Dendritic cell treated with granulocyte-macrophage colony-stimulating factor and Interleukin-4, amounts not matched to agents 40 ng/mL and 50 ng/mL, for 4 days (primary cell): ENCODE results near the gene EPM2AIP1.
"Not testable (repeated sequence)": the region's sequence is repeated elsewhere in the genome, so short reads cannot be mapped to it uniquely, and the experiment has no call there.

Experiments
- H3K27ac Mint-ChIP-seq: one replicate; pipeline ENCODE4 v1.8.0; 2022; ENCODE audit warnings: mild to moderate bottlenecking, mixed read lengths
- H3K27me3 Mint-ChIP-seq: one replicate; pipeline ENCODE4 v1.8.0; 2022; ENCODE audit warnings: mild to moderate bottlenecking, mixed read lengths
- H3K36me3 Mint-ChIP-seq: one replicate; pipeline ENCODE4 v1.8.0; 2022; ENCODE audit warnings: low read depth, mixed read lengths
- H3K4me1 Mint-ChIP-seq: one replicate; pipeline ENCODE4 v1.8.0; 2022; ENCODE audit warnings: low read depth, mixed read lengths
- H3K4me3 Mint-ChIP-seq: one replicate; pipeline ENCODE4 v1.8.0; 2022; ENCODE audit warnings: mild to moderate bottlenecking, moderate library complexity, mixed read lengths
- H3K9me3 Mint-ChIP-seq: one replicate; pipeline ENCODE4 v1.8.0; 2022; ENCODE audit warnings: mixed read lengths
- intact Hi-C: fragments of 100-400 bp; cut with micrococcal nuclease; formaldehyde crosslinking; loops from one replicate; pipeline ENCODE4 v1.15.0; 2022

EPM2AIP1 gene

GRCh38 chr3:36992806-36993325, at the start of gene EPM2AIP1:
EPM2AIP1 (minus strand) TSS chr3:36993131; CDS start chr3:36993077, 54 bp downstream.
- Mint-ChIP-seq H3K4me1 (peaks cover 24% of the 10 kb centered on the region), H3K27ac (no peak within 1 kb of the TSS)

DNA sequence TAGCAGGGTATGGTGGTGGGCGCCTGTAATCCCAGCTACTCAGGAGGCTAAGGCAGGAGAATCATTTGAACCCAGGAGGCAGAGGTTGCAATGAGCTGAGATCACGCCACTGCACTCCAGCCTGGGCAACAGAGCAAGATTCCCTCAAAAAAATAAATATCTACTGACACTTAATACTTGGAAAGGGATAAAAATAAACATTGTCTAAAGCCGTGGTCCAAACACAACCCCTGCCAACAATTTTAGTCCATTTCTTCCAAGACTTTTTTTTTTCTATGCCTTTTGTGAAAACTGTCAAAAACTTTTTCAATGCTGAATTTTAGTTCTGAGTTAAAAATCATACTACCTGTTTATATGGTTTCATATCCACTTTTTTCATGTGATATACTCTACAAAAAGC, 49.8 kb upstream of the EPM2AIP1 start:
- H3K4me1 Mint-ChIP-seq, H3K4me3 Mint-ChIP-seq, H3K27me3 Mint-ChIP-seq, H3K27ac Mint-ChIP-seq, H3K9me3 Mint-ChIP-seq, intact Hi-C loops: not testable (repeated sequence)
- H3K36me3 Mint-ChIP-seq = peaks cover 78% of the 10 kb centered on the region

More at GRCh38 chr3:36992806-36993325, at the start of gene EPM2AIP1:
- no peaks in the 10 kb centered on the region for H3K27me3 Mint-ChIP-seq
- intact Hi-C loops = loop anchor here (1.0 kb wide), 1 partner anchor 85 kb away; no protein-coding TSS in a partner anchor
- H3K9me3 Mint-ChIP-seq = no peaks in the 10 kb centered on the region
- H3K36me3 Mint-ChIP-seq = peaks cover 7% of the 10 kb centered on the region
- no peak within 1 kb of the TSS for H3K4me3 Mint-ChIP-seq

DNA sequence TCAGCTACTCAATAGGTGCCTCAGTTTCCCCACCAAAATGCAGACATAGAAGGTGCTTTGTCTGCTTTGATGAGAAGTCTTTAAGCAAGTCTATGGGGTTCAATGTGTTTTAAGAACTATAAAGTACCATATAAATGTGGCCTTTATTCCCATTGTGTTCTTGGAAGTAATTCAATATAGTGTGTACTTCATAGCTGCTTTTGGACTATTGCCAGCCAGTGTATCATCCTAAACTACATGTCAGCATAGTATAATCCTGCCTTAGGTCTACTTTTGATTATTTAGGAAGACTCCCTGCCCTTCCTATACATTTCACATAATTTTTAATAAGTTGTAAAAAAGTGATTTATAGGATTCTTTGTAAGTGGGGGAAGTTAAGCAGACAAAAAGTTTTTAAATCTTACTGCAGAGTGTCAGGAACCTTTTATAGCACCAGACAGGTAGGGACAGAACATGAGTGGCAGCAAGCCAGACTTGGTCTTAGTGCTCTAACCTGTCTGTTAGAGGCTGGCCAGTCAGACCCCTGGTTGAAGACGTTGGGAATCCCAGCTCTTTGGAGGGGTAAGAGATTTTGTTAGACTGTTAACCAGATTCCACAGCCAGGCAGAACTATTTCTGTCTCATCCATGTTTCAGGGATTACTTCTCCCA, 48.7 kb upstream of the EPM2AIP1 start:
- intact Hi-C loops = no loop called here
- H3K27ac Mint-ChIP-seq = no peak overlapping the region
- no peaks in the 10 kb centered on the region for H3K9me3 Mint-ChIP-seq
- H3K36me3 Mint-ChIP-seq = peaks cover 79% of the 10 kb centered on the region
- peaks cover 6% of the 10 kb centered on the region for H3K4me1 Mint-ChIP-seq
- H3K27me3 Mint-ChIP-seq = no peaks in the 10 kb centered on the region
- H3K4me3 Mint-ChIP-seq = no peak overlapping the region

- no peak overlapping the region for H3K27ac Mint-ChIP-seq
- H3K4me1 Mint-ChIP-seq = peaks cover 6% of the 10 kb centered on the region
- H3K27me3 Mint-ChIP-seq = no peaks in the 10 kb centered on the region
- intact Hi-C loops = no loop called here
- no peak overlapping the region for H3K4me3 Mint-ChIP-seq
- H3K9me3 Mint-ChIP-seq = peaks cover 11% of the 10 kb centered on the region
- H3K36me3 Mint-ChIP-seq = peaks cover 82% of the 10 kb centered on the region
These were observed 47.3 kb upstream of the EPM2AIP1 start for GRCh38 chr3:37040231-37040630.

DNA sequence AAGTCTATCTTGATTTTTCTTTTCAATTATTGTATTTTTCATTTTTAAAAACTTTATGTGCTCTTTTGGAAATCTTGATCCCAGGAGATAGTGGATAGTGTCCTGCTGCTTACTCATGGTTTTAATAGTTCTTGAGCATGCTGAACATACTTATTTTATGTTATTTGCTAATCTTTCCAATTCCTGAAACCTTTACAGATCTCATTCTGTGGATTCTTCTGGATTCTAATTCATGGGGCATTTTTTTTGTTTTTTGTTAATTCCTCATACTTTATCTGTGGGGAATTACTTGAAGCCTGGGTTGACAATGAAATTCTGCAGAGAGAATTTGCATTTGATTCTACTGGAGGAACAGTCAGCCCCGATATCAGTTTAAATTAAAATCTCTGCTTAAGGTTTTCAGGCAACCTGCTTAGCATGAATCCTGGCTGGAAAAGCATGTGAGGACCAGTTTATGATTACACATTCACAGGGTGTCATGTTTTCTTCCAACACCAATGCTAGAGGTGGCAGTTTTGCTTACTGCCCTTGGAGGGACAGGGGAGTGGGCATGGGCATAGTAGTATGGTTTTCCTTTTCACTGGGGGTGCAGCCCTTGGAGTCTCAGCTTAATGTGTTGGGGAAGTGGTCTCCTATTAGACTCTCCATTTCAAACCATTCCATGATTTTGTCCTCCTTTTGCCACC, 46.4 kb upstream of the EPM2AIP1 start:
- intact Hi-C loops = no loop called here
- Mint-ChIP-seq H3K36me3 (peaks cover 82% of the 10 kb centered on the region), H3K27ac (no peak overlapping the region), H3K4me3 (no peak overlapping the region), H3K4me1 (peaks cover 2% of the 10 kb centered on the region), H3K9me3 (peaks cover 11% of the 10 kb centered on the region), H3K27me3 (no peaks in the 10 kb centered on the region)

DNA sequence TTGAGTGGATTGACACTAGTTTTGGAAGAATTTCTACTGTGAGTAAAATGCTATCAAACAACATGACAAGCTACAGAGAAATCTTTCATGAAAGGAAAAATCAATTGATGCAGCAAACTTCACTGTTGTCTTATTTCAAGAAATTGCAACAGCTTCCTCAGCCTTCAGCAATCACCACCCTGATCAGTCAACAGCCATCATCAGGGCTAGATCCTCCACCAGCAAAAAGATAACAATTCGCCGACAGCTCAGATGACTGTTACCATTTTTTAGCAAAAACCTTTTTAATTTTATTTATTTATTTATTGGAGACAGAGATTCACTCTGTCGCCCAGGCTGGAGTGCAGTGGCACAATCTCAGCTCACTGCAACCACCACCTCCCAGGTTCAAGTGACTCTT, 44.4 kb upstream of the EPM2AIP1 start:
- Mint-ChIP-seq H3K27ac (no peak overlapping the region), H3K4me3 (no peak overlapping the region), H3K36me3 (peaks cover 90% of the 10 kb centered on the region), H3K9me3 (peaks cover 11% of the 10 kb centered on the region), H3K4me1 (no peaks in the 10 kb centered on the region), H3K27me3 (no peaks in the 10 kb centered on the region)
- intact Hi-C loops = no loop called here

DNA sequence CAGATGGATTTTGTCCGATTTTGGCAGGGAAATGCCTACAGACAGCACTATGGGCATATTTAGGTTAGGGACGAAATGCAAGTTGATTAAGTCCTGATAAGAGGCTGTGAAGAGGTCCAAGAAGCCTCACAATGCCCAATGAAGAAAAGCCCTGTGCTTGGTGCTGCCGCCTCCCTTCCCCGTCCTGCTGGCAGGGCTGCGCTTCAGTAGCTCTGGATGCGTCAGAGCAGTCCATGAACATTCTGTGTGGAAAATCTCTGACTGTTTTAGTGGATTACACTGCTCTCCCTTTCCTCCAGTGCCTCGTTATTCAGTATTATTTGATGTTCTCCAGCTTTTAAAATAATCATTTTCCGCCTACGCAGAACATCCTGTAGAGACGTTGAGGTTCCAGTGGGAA, 40.0 kb upstream of the EPM2AIP1 start:
- Mint-ChIP-seq H3K4me1 (peaks cover 9% of the 10 kb centered on the region), H3K27me3 (no peaks in the 10 kb centered on the region), H3K4me3 (no peak overlapping the region), H3K36me3 (peaks cover 91% of the 10 kb centered on the region), H3K27ac (no peak overlapping the region), H3K9me3 (peaks cover 11% of the 10 kb centered on the region)
- intact Hi-C loops = no loop called here

GRCh38 chr3:37031096-37031682, 38.3 kb upstream of the EPM2AIP1 start:
- intact Hi-C loops = no loop called here
- Mint-ChIP-seq H3K27me3 (no peaks in the 10 kb centered on the region), H3K36me3 (peaks cover 95% of the 10 kb centered on the region), H3K27ac (no peak overlapping the region), H3K9me3 (peaks cover 10% of the 10 kb centered on the region), H3K4me1 (peaks cover 15% of the 10 kb centered on the region), H3K4me3 (no peak overlapping the region)

GRCh38 chr3:37030588-37030987, 37.7 kb upstream of the EPM2AIP1 start:
- peaks cover 94% of the 10 kb centered on the region for H3K36me3 Mint-ChIP-seq
- H3K4me3 Mint-ChIP-seq = no peak overlapping the region
- intact Hi-C loops = no loop called here
- H3K9me3 Mint-ChIP-seq = peaks cover 4% of the 10 kb centered on the region
- H3K27me3 Mint-ChIP-seq = no peaks in the 10 kb centered on the region
- peaks cover 15% of the 10 kb centered on the region for H3K4me1 Mint-ChIP-seq
- no peak overlapping the region for H3K27ac Mint-ChIP-seq

GRCh38 chr3:37029516-37030163, 36.7 kb upstream of the EPM2AIP1 start:
- H3K4me3 Mint-ChIP-seq = no peak overlapping the region
- H3K9me3 Mint-ChIP-seq = no peaks in the 10 kb centered on the region
- H3K27me3 Mint-ChIP-seq = no peaks in the 10 kb centered on the region
- H3K27ac Mint-ChIP-seq = no peak overlapping the region
- H3K36me3 Mint-ChIP-seq = peaks cover 85% of the 10 kb centered on the region
- intact Hi-C loops = no loop called here
- peaks cover 21% of the 10 kb centered on the region for H3K4me1 Mint-ChIP-seq

- Mint-ChIP-seq H3K4me3 (no peak overlapping the region), H3K27ac (no peak overlapping the region), H3K27me3 (no peaks in the 10 kb centered on the region), H3K9me3 (no peaks in the 10 kb centered on the region), H3K4me1 (peaks cover 26% of the 10 kb centered on the region), H3K36me3 (peaks cover 80% of the 10 kb centered on the region)
- intact Hi-C loops = no loop called here
These were observed 36.2 kb upstream of the EPM2AIP1 start for GRCh38 chr3:37029111-37029510.

DNA sequence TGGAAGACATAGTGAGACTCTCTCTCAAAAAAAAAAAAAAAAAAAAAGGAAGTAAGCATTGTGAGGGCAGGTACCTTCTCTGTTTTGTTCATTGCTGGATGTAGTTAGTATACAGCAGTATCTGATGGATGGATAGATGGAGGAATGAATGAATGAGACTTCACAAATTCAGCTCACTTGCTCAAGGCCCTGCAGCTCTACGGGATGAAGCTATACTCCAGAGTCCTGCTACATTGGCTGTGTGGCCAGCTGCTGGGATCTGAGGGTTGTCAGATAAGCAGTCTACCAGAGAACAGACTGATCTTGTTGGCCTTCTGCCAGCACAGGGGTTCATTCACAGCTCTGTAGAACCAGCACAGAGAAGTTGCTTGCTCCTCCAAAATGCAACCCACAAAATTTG, 35.4 kb upstream of the EPM2AIP1 start:
- H3K9me3 Mint-ChIP-seq = no peaks in the 10 kb centered on the region
- intact Hi-C loops = no loop called here

DNA sequence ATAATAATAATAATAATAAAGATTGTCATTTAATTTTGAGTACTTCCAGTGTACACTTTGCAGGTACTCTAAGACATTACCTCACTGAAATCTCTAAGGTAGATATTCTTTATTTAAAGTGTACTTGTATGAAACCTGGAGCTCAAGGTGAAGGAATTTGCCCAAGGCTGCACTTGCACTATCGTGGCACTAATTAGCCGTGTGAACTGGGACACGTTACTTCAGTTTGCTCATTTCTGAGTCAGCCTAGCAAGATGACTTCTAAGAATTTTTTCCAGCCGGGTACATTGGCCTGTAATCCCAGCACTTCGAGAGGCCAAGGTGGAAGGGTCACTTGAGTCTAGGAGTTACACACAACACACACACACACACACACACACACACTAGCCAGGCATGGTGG, 33.9 kb upstream of the EPM2AIP1 start:
- Mint-ChIP-seq H3K27ac (no peak overlapping the region), H3K4me1 (peaks cover 48% of the 10 kb centered on the region), H3K27me3 (no peaks in the 10 kb centered on the region), H3K4me3 (no peak overlapping the region), H3K36me3 (peaks cover 82% of the 10 kb centered on the region), H3K9me3 (no peaks in the 10 kb centered on the region)
- intact Hi-C loops = no loop called here

More for the DNA sequence above, 35.4 kb upstream of the EPM2AIP1 start:
- Mint-ChIP-seq H3K4me1 (peaks cover 34% of the 10 kb centered on the region), H3K27me3 (no peaks in the 10 kb centered on the region), H3K27ac (peak overlapping the region; percentile 0), H3K36me3 (peaks cover 82% of the 10 kb centered on the region), H3K4me3 (no peak overlapping the region)
